Right renal cortex interstitium (tissue), 3 donors: ENCODE measurements around the gene NAPA. TPM values are rescaled to one million over a fixed set of nuclear protein-coding genes. Genes with fewer than 3 reads are reported as not detected.

Experiments
- DNase-seq, 3 donors: peaks; one replicate each; pipeline ENCODE4 v3.0.0-alpha.2; 2013; ENCODE audit warnings: low read depth in 3 of 3, low spot score in 2 of 3
- polyA plus RNA-seq, 3 donors: library from polyadenylated mRNA; unstranded; fragments of 120-200 nt; gene quantifications; one replicate each; pipeline ENCODE4 v1.2.1, GENCODE V29; 2013; ENCODE audit not compliant: insufficient read length in 3 of 3

NAPA gene
- polyA plus RNA-seq, 3 donors, result 159 to 174 (median 160) TPM

DNA sequence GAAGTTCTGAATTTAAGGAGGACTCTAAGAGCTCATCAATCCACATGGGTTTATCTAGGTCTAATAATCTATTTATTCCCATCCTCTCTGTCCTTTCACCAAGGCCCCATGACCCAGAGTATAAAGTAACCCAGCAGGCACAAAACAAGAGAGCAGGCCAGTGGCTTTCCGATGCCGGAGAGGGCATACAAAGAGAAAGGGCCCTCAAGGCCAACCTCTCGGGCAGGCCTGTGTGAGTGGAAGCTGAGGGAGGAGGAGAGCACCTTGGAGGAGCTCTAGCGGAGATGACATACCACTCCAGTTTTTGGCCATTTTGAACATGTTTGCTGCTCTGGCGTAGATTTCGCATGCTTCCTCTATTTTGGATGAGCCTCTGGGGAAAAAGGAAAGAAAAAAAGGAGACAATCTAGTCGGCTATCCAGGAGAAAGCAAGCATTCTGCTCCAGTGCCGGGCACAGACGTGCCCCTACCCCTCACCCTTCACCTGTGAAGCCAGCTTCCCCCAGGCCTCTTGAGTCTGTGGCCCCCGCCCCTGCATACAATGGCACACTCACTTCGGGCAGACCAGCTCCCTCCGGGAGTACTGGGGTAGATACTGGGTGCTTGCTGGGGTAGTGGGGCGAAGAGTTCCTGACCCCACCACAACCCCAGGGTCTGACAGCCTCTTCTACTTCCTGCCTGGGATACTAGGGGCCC is 11.6 kb downstream of the NAPA start:
- DNase-seq, result no peak

DNA sequence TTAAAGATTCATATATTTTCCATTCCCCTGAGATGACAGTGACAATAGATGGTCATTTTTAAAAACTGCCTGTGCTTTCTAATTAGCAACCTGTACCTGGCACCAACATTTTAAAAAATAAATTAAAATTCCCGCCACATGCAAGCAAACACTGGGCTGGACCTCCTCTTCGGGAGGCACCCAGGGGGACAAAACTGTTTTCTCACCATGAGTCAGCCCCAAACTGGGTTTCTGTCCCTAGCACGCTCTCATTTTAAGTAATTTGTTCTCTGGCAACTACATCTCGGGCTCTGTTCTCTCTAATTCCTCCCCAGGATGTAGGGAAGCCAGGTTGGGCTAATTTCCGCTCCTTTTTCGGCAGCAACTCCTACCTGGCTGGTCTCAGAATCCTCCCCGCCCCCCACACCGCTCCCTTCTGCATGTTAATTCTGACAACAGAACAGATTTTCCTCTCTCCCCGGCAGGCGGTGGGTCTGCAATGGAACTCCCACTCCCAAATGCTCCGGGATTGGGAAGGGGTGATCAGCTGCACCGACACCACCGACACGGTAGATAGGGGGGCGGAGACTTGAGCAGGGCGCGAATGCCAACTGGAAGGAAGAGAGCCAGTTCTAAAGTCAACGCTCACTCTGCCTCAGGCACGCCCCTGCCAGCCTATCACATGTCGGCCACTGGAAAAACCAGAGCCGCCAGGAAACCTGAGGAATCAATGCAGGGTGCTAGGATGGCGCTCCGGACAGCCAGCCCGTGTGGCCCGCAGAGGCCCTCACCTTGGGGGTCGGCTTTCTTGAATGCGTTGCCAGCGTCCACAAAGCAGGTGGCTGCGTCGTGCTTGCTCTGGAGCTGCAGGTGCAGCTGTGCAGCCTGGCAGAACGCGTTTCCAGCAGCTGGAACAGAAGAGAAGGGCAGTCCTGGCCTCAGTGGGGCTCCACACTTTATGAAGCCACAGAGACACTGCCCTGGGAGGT is 14.7 kb downstream of the NAPA start:
- no peak for DNase-seq

DNA sequence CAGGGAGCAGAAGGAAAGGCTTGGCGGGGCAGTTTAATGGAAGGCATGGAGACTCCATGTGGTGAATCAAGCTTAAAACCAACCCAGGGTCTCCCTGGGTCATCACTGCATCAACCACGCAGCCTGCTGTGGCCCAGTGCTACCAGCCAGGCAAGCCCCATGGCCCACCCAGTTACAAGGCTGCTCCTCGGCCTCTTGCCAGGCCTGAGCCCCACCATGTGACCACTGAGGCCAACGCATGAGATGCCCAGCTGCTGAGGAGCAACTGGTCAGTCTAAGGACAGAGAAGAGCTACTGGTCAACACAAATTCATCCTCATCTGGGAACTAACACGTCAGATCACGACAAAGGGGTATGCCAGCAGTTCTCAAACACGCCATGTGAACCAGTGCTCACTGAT is 15.5 kb downstream of the NAPA start:
- no peak for DNase-seq

DNA sequence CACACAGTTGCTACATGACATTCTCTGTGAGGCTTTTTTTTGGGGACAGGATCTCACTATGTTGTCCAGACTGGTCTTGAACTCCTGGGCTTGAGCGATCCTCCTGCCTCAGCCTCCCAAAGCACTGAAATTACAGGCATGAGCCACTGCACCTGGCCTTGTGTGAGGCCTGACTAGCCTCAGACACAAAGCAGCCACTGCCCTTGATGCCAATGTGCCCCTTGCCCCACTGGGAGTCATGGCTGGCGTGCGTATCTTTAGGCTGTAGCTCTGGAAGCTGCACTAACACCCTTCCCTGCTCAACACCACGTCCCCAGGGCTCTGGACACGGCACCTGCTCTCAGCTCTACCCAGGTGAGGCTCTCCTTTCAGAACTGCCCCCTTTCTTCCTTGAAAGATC is 16.3 kb downstream of the NAPA start:
- DNase-seq, result no peak

DNA sequence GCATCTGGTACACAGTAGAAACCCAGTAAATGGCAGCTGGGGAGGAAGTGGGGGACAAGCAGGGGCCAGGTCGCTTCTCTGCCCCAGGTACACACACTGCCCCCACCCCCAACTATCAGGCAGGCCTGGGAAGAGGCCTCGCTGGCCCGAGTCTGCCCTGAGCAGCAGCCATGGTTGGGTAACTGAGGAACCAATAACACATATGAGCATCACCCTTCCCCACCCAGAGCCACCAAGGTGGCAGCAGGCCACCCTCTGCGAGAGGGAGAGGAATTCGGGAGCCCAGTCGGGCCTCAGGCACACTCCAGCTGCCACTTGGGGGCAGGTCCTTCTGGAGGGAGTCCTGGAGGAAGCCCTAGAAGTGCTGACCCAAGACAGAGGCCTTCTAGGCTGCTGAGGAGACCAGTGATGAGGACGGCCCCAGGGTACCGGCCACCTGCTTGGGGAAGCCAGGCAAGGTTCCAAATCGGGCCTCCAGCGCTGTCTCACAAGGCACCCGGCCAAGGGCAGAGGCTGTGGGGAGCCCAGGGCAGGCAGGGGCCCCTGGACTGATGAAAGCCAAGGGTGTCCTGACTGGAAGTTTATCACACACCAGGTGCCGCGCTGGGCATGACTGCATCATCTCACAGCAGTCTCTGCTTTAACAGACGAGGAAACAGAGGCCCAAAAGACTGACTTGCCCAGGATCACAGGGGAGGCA is 16.9 kb downstream of the NAPA start:
- no peak for DNase-seq

DNA sequence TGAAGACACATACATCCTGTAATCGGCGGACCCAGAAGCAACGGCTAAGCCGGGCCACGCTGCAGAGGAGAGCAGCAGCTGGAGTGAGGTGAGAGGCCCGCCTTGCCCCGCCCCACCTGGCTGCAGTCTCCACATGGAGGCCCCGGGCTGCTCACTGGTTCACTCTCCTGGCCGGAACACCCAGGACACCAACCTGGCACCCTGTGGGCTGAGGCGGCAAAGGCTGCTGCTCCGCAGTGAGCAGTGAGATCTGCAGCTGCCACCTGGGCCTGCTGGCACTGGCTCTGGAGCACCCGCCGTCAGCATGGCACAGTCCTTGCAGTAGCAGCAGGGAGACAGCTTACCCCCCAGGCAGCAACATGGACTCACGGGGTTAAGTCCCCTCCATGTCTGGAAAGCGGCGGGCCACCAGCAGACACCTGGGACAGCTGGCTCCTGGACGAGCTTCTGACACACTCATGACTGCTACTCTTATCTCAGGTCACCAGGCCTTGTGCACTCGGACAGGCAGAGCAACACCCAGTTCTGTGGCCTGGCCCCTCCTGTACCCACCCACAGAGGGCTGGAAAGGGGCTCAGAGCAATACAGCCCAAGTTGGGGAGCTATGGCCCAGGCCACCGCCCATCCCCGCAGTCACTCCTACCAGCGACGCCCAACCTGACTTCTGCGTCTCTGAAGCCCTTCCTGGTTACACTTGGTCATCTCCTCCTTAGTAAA is 17.7 kb downstream of the NAPA start:
- DNase-seq, result no peak

DNA sequence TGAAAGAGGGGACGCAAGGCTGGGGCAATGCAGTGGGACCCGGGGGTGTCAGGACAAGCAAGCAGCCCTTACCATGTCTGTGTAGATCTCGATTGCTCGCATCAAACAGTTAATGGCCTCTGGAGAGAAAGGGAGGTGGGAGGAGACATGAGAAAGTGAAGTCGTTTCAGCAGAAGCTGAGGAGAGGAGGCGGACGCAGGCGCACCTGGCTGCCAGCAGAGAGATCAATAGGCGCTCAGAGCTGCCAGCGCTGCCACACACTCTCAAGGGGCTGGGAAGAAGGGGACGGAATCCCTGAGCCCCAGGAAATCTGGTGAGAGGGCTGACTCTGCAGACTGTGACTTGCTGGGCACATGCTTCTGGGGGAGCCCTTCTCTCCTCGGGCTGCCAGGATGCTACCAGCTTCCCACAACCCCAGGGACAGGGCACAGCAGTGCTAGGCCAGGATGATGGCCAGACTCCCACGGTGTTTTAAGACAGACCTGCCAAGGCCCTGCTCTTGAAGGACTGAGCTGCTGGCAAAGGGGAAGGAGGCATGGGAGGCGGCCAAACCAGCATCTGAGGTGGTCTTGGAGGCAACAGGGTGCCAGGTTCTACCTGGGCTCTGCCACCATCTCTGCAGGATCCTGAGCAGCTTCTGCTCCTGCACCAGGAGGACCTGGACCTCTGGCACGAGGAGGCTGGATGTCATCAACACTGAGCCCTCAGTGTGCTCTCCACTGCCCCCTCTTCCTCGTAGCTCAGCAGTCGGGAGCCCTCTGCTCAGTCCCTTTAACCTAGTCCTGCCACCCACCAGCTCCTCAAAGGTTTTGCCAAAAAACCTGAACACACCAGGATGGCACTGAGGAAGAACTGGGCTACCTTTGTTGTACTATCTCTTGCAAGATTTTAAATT is 19.1 kb downstream of the NAPA start:
- no peak for DNase-seq

DNA sequence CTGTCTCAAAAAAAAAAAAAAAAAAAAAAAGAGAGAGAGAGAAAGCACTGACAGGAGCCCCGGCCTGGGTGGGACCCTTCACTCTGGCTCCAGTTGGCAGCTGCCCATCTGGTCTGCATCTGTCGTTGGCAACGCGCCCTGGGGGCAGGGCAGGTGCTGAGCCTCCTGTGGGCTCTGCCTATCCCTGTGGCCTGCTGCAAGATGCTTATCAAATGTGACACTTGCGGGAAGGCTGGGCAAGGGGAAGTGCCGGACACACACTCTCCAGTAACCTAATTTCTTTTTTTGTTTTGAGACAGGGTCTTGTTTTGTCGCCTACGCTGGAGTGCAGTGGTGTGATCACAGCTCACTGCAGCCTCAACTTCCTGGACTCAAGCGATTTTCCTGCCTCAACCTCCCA is 20.1 kb downstream of the NAPA start:
- no peak for DNase-seq

DNA sequence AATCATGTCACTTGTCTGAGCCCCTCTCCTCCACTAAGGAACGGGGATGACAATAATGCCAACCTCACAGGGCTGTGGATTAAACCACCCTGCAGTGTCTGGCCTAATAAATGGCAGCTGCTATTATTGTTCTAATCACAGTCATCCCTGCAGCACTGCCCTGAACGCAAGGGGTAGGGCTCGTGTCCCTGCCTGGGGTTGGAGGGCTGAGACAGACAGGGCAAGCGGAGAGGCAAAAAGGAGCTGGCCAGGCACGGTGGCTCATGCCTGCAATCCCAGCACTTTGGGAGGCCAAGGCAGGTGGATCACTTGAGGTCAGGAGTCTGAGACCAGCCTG is 20.7 kb downstream of the NAPA start:
- no peak for DNase-seq

DNA sequence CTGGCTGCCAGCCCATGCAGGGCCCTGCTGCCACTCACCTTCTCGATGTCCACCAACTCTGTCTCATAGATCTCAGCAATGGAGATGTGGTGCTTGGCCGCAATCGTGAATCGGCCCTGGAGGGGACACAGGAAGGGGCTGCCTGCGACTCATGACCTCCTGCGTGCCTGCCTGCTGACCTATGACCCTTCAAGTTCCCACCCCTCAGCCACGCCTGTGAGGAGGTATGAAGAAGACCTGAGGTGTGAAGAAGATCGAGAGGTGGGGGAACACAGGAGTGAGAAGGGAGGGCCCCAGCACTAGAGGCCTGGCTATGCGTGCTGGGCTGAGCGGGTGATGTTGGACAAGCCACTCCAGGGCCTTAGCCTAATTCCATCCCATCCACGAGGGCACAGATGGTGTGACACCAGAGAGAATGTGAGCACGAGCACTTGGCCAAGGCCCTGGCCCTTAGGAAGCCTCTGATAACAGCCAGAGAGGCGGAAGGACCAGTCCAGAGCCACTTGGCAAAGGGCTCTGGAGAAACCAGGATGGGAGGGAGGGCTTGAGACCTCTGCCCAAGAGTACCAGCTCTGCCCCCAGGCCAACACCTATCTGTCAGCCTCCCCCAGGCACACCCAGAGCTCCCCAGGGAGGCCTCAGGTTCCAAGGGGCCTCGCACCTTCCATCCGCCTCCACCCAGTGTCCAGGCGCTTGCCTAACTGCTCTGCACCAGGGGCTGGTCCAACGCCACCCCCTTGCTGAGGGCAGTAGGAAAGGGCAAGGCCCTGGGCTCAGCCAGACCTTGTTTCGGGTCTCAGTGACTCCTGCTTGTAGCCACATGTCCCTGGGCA is 21.3 kb downstream of the NAPA start:
- DNase-seq, result no peak

DNA sequence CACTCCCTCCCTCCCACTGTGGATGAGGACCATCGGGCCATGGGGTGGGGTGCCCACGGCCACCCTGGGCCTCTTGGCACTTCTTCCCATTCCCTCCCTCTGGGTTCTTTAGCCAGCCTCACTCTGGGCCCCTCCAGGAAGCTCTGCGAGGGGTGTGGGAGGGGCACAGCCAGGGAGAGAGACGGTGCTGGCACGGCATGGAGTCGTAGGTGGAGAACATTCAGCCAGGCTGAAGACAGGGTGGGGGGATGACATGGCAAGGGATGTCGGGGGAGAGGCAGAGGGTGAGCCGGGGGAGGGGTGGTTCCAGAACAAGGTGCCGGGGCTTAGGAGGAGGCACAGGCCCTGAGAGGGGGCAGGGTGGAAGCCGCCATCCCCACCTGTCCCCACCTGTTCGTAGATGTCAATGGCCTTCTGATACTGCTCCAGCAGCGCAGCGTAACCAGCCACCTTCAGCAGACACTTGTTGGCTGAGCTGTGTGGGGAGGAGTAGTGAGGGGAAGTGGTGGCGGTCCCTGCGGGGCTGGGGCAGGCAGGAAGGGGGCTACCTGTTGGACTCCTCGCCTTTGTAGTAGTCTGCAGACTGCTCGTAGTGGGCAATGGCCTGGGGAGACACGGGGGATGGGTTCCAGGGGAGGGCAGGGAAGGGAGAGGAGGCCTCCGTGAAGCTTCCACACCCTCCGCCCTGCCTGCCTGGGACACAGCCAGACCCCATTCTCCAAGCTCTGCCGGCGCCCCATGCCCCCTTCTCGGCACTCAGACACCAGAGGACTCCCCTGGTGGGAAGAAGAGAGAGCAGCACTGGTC is 22.1 kb downstream of the NAPA start:
- no peak for DNase-seq

DNA sequence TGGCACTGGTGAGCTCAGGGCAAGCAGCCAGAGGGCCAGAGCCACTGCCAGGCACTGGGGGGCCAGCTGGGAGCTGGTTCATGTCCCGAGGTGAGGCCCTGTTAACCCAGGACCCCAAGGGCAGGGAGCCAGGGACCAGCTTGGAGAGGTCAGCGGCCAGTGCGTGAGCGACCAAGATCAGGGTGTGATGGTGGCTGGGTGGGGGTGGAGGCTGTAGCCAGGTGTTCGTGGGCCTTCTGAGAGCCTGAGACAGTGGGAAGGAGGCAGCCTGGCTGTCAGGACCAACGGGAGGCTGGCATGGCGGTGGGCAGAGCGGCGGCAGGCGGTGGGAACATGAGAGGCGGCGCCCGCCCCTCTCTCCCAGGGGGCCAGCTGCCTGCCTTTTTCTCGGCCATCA is 22.7 kb downstream of the NAPA start:
- no peak for DNase-seq

DNA sequence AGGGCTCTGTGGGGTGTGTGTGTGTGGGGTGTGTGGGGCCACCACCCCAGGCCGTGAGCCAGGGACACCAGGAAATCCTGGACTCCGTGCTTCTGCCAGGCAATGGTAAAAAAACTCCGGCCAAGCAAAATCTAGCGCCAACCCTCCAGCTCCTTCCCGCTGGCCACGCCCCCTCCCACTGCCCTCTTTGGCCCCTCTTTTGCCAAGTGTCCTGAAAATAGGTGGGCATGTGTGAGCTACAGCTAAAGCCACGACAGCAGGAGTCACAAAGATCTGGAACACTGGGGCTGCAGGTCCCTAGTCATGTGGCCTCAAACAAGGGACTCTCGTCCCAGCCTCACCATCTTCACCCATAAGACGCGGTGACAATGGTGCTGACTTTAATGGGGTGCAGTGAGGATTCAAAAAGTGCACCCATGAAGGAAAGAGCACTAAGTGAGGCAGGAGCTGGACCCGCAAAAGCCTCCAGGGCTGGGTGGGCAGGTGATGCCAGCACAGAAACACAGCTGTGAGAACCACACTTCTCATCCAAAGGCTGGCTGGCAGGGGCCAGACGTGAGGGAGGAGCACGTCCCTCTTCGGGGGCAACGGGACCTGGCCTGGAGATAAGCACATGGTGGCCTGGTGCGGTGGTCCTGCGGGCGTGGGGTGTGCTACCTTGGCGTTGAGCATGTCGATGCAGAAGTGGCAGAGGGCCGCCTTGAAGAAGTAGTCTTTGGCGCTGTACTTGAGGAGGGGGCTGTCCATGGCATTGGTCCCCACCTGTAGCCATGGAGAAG is 23.3 kb downstream of the NAPA start:
- DNase-seq, result no peak

DNA sequence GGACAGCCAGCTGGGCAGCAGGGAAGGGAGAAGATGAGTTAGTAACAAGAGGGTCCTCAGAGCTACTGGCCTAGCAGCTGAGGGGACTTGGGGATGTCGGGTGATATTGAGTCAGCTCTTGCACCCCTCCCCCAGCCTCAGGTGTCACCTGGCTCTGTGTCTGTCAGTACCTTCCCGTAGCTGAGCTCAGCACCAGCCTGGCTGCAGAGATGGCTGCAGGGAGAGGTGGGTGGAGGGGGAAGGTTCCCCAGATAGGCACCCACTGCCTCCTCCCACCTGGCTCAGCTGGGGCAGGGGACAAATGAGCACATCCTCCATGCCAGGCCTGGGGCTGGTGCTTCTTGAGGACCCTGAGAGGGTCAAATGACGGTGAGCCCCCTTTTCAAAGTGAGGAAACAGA is 24.0 kb downstream of the NAPA start:
- no peak for DNase-seq

DNA sequence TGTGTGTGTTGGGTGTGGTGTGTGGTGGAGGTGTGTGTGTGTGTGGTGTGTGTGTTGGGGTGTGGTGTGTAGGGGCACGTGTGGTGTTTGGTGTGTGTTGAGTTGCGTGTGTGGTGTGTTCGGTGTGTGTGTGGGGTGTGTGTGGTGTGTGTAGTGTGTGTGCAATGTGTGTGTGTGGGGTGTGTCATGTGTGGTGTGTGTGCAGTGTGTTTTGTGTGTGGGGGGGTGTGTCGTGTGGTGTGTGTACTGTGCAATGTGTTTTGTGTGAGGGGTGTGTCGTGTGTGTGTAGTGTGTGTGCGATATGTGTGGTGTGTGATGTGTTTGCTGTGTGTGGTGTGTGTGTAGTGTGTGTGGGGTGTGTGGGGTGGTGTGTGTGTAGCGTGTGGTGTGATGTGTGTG is 24.8 kb downstream of the NAPA start:
- no peak for DNase-seq

DNA sequence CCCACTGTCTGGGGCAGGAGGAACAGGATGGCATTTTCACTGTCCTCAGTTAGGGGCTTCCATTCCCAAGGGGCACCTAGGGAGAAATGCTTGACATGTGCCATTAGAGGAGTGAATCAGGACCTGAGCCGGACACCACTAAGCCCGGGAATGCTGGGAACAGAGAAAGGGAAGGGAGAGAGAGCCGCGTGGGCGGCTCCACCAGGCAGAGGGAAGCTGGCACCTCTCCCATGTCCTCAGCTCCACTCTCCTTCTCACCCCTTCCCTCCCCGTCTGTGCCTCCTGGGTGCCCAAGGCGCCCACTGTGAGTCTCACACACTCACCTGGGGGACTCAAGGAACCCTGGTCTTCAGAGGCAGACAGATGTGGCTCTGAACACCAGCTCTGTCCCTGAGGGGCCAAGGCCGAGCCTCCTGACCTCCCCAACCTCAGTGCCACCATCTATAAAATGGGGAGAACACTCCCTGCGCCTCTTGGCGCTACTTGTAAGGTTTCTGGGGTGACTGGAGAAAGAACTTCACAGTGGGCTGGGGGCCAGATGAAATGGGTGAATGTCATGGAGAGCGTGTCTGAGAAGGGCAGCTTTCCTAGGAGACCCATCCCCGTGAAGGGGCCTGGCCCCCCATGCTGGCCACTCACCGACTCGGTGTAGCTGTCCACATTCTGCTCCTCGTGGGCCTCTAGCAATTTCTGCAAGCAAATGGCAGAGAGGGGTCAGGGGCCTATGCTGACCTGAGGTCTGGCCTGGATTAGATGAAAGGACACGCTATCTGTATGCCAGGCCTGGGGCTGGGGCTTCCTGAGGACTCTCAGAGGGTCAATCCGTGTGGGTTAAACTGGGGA is 25.6 kb downstream of the NAPA start:
- DNase-seq, result no peak
